Activated CD4-positive, CD25-positive, alpha-beta regulatory T cell treated with anti-CD3 and anti-CD28 coated beads, Interleukin-2, amount 50 U/mL, for 24 hours (primary cell): ENCODE measurements around the gene HTR4.

ENCODE experiments used
- ATAC-seq, 2 donors: fragments of 150-1000 bp; cut with Tn5 transposase; one replicate each; pipeline ENCODE4 v1.10.0; 2021; ENCODE audit warnings: mild to moderate bottlenecking in 1 of 2, moderate library complexity in 1 of 2

HTR4 gene

DNA sequence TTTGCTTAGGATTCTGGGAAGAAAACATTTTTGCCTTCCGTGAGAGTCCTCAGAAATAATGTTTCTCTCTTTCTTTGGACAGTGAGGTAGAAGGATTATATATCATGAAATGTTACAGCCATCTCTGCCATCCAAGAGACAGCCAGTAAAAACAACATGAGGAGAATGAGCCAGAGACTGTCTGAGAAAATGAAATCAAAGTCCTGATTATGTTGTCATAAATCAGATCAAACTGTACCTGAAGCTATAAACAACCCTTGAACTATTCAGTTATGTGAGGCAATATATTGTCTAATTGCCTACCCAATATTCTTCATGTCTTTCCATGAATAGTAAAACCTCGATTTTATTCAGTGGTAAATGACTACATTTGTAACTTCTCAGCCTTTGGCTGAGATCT, 9.2 kb upstream of the HTR4 start:
- no peak for ATAC-seq

DNA sequence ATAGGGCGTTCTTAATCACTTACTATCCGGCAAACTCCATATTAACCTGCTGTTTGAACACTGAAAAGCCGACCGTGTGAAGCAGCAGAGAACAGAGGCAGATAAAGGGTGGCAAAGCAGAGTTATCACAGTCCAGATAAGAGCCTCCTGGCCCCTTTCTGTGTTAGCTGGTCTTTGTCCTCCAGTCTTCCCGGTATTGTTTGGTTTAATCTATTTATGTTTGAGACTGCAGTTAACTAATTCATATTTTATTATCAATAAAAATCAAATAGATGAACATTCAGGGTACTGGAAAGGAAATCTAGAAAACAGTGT, 6.0 kb upstream of the HTR4 start:
- no peak for ATAC-seq

DNA sequence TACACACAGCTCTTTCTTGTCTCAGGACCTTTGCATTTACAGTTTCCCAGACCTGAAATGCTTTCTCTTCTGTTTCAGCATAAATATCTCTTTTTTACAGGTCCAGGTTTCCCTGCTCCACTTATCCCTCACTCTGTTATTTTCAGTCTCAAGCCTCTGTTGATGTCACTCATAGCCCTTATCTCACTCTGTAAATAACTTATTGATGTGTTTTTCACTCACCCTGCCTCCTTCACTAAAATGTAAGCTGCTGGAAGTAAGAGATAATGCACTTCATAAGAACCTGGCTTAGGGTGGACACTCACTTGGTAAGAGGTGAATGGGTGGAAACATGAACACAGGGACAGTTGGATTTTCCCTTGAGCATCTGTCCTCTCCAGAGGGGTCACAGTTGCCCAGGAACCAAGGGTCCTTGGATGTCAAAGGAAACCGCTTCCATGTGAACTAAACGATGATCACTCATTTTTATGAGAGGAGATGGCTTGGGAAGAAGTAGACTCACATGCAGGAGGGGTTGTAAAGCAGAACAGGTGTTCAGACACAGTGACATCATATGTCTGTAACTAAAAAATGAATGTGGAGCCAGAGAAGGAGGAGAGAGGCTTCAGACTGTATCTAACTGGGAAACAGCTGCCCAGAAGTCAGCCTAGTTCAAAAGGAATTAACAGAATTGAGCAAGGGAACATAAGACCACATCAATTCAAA, 5.5 kb upstream of the HTR4 start:
- no peak for ATAC-seq

DNA sequence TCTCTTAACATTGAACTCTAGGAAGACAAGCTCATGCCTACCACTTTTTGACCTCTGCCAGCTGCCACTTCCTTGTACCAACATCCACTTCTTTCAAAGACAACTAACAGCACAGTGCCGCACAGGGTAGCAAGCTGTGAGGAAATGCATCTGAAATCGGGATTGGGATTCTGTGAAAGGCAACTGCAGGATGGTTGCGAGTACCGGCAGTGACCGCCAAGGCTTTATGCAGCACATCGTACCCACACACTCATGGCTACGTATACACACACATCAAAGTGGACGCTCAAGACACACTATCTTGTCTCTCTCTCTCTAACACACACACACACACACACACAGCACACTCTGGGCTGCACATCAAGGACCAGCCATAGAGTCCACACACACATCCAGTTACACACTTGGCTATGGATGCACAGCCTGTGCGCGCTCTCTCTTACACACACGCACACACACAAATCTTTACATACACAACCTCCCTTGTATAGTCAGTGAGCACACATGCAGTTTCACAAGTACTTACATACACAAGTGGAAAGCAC, 964 bp downstream of the HTR4 start:
- no peak for ATAC-seq

DNA sequence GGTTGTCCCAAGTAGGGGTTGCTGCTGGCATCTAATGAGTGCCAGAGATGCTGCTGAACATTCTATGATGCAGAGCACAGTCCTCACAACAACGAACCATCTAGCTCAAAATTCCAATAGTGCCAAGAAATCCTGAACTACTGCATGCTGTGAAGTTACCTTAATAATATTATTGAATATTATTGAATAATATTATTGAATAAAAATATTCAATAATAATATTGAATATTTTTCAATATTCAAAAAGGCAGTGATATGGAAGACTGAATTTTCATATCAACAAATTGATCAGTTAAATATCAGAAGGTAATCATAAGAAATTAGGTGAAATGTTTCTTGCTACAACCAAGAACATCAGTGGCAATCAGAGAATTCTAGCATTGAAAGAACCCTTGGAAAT, 2.8 kb downstream of the HTR4 start:
- no peak for ATAC-seq

DNA sequence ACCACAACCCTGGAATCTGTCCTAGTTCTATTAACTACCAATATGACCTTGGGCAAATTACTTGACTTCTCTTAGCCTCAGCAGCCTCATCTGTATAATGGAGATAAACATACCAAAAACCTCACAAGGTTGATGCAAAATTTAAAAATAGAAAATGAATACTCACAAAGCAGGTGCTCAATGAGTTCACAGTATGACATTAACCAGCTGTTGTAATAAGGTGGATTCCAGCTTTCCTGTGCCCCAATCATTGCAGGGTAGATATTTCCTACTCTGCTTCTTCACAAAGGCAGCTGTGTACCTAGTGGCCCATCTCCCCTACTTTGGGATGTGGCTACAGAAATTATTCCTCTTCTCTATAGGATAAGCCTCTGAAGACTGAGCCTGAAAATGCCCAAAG, 8.8 kb downstream of the HTR4 start:
- ATAC-seq, result no peak

DNA sequence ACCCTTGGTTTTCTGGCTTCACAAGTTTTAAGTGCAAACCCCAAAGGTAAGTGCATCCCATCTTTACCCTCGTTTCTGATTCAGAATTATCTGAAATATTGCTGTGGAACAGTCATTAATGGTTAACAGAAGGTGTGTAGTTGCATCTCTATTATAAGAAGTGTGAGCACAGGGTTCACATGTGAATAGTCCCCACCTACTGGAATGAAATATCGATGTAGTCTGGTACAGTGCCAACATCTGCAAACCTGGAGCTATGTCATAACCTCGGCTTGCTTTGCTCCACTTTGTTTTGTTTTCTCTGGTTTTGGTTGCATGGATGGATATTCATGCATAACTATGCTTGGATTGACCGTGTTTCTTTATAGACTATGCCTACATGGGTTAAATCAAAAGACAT, 12.6 kb downstream of the HTR4 start:
- no peak for ATAC-seq

DNA sequence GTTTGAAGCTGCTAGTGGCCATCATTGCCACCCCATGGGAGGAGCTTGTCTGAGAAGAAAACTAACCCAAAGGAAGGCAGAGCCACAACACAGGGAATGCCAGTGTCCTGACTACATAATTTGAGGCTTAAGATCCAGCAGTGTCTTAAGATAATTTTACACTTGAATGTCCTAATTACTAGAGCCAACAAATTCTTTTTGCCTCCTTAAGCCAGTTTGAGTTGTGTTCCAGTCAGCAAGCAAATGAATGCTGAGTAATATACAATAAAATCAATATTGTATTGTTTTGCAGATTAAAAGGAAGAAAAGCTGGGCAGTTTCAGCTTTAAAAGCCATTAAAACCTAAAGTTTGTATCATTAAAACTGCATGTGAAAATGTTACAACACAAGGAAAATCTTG, 13.9 kb downstream of the HTR4 start:
- no peak for ATAC-seq

DNA sequence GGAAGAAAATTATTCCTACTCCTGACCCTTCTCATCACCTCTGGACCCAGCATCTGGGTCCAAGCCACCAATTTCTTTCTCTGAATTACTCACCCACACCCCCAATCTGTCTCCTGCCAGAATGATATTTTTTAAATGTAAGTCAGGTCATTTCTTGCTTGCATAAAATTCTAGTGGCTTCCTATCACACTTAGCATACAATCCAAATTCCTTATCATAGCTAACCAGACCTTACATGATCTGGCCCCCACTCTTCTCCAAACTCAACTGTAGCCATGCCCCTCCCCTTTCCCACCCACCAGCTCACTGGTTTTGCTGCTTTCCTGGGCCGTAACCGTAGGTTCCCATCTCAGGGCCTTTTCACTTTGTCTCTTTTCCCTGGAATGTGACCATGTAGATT, 15.2 kb downstream of the HTR4 start:
- ATAC-seq, result no peak

DNA sequence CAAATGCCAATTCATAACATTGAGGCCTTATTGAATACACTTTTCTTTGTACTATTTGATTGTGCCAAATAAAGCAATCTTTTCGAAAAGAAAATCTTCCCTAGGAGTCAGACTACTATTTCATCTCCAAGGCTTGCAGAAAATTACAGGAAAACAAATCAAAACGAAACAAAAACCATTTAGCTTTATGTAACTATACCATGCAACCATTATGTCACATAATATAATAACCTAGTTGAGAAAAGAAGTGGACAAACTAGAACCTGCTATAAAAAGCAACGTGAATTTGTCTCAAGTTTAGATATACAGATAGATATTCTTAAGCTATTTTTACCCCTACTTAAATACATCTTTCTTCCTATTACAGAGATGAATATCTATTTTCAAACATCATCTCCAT, 18.0 kb downstream of the HTR4 start:
- ATAC-seq, result no peak

DNA sequence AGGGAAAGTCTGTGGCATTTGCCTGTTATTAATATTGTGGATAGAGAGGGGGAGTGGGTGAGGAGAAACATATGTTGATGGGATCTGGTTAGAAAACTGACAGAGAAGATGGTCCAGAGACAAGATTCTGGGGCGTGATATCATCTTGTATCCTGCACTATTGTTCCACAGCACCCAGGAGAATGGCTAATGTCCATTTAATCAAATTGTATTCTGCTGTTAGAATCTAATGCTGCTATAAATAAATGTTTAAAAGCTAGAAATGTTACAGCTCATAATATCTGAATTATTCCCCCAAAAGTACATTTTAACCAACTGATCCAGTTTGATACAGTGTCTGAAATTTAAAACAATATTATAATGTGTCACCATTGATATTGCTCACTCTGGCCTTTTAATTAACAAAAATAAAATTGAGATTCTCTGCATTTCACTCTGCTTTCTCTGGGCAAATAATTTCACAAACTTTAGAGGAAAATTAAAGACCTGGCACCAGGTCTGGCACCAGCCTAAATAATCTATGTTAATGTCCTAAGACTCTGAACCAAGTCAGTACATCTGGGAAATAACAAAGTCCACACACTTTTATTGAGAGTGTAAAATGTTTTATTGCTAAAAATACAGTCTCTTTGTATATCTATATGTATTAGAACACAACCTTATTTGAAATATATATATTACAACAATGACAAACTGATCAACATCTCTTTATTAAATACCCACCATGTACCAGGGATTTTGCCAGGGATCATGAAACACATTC, 18.8 kb downstream of the HTR4 start:
- ATAC-seq, result no peak

DNA sequence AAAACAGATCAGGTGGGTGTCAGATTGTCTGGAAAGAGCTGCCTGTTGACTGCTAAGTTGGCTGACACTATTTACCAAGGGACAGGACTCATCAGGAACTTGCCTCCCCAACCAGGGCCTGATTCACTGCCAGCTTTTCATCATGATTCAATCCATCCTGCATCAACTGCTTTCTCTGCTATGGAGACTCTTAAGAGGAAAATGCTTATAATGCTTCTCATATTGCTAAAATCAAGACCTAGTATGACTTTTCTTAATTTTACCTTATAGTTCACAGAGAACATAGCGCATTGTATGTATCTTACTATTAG, 21.3 kb downstream of the HTR4 start:
- ATAC-seq, result no peak

DNA sequence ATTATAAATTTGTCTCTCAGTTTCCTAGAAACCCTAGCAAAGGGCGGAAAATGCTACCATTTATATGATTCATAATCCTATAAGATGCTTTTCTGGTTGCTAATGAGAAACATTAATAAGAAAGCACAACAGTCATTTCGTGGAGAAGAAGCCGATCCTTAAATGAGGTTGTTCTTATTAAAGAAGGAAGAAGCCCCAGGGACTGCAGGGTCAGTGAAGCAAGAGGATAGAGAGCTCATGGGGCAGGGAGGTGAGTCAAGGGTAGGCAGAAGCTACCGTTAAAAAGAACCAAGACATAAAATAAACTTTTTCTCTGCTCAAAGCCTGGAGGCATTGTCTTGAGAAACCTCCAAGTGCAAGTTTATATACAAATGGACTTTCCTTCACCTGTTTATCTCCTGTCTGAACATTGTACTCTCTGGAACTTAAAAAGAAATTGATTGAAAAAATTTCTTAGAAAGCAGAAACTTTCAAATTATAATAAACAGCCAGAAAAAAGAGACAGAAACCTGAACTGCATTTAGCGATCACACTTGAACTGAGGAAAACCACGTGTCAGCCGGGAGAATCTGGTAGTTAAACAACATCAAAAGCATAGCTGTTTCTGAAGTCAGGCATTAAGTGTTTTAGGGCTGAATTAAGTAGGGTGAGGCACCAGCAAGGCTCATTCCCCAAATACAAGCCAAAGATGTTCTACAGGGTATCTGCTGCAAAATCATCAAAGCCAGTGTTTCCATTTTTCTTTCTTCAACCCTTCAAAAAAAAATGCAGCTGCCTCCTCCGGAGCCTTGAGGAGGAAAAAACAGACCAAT, 21.9 kb downstream of the HTR4 start:
- ATAC-seq, result no peak

DNA sequence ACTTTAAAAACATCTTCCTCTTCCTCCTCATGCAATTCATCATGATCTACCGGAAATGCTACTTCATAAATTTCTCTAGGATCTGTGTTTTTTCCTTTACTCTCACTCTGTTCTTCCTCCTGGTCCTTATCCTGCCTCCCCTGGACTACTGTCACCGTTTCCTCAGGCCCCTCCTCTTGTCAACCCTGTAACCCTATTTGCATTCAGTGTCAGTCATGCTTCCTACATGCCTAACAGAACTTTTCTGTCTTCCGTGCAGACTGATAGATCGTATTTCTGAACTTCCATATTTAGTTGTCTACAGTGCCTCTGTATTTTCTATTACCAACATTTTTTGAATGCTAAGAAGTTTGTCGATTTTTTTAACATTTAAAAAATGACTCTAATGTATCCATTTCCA, 27.3 kb downstream of the HTR4 start:
- no peak for ATAC-seq

DNA sequence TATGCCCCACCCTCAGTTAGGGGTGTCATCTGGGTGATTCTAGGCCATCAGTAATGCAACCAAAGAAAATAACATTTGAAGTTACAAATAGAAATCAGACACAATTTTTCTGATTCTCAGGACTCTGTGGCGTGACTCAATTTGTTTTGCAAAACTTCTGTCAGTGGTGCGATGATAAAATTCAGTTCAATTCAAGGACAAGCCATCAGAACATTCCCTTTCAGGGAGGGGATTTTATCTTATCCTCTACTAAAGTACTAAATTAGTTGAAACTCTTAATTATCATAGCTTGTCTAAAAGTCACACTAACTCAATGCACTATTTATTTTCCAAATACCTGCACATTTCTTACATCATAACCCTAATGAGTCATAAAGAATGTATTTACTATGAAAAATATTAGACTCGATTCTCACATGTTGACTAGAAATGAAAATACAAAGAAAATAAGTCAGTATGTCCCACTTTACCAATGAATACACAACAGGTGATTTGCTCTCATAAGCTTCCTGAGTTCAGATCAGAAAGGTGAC, 28.2 kb downstream of the HTR4 start:
- ATAC-seq, result no peak

DNA sequence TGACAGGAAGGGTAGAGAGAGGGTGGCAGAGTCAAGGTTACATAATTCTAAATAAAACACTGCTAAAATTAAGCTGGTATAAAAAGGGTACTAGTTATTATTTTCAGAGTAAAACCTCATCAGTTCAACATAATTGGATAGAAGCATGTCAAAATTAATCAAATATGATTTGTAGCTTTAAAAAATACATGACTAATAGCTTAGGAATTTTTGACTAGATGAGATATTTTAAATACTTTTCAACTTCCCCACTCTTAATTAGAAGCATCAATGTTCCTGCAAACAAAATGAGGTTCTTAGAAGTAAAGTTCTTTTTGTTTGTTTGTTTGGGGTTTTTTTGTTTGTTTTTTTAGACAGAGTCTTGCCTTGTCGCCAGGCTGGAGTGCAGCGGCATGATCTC, 29.1 kb downstream of the HTR4 start:
- no peak for ATAC-seq

DNA sequence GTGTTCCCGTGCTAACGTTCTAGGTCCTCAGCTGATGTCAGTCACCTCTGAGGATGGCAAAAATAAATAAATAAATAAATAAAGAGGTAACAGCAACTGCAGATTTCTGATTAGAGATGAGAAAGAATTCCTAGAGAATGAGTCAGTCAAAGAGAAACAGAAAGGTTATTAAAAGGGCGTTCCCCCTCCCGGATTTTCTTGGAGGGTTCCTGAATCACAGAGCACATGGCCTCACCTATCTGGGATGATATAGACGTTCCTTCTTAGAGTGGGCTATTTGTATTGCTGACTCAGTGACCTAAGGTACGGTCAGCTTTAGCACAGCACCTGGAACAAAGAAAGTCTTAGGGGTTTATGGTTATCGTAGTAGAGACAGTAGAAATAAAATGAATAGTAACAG, 30.6 kb downstream of the HTR4 start:
- ATAC-seq, result no peak

DNA sequence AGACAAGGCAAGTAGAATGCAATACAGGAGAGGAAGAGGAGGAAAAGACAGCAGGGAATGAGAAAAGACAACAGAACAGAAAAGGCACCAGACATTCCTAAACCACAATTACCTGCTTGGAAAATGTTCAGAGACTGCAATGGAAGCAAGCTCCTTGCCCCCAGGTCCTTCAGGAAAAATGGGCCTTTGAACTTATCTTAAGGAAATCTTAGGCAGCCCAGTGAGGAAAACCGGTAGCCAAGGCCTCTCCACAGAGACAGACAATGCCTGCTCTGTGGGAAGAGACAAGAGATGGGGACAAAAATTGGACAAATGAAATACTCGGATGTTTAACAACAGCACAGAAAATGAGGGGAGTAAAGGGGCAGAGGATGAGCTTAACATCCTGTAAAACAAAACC, 31.2 kb downstream of the HTR4 start:
- no peak for ATAC-seq

DNA sequence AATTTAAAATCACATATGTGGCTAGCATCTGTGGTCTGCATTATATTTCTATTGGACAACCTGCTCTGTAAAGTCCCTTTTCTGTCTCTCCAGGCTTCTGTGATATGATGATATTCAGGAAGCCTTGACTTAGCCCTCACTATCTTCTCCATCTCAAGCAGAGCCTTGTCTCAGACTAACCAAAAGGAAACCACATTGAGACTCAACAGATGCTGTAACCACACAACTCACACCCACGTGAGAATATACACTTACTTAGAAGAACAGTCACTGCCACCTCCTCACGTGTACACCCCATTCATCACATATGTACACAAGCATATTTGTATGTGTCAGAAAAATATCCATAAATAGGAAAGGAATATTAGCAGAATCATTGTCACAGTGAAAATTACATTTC, 33.6 kb downstream of the HTR4 start:
- peak; percentile 9 to 66 for ATAC-seq

DNA sequence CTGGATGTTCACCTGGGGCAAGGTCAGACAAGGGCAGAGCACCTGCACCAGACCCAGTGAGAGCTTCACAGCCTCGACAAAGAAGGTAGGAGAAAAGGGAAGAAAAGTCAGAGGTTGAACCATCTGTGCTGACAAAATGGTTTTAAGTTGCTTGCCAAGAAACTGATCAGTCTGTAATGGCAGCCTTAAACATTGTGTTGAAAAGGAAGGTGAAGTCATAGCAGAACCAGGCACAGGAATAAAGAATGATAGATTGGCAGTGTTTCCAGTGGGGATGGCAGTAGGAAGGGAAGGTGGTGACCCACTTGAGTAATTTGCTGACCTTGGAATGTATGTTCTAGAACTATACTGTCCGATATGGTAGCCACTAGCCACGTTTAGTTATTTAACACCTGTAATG, 34.2 kb downstream of the HTR4 start:
- ATAC-seq, result no peak

DNA sequence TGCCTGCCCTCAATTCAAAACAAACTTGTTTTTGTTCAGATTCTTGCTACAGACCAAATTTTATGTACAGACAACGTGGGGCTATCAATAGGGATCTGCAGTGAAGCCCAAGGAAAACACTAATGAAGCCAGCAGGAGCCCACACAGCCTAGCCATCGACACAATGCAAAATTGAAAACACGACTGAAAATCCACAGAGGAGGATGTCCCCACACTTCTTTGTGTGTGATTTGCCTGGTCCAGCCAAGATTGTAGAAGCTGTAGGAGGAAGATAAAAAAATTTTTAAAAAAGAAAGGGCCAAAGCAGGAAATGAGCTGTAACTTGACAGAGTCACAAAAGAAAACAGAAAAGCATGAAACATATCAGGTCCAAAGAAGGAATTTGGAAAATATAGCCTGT, 34.8 kb downstream of the HTR4 start:
- ATAC-seq, result no peak

DNA sequence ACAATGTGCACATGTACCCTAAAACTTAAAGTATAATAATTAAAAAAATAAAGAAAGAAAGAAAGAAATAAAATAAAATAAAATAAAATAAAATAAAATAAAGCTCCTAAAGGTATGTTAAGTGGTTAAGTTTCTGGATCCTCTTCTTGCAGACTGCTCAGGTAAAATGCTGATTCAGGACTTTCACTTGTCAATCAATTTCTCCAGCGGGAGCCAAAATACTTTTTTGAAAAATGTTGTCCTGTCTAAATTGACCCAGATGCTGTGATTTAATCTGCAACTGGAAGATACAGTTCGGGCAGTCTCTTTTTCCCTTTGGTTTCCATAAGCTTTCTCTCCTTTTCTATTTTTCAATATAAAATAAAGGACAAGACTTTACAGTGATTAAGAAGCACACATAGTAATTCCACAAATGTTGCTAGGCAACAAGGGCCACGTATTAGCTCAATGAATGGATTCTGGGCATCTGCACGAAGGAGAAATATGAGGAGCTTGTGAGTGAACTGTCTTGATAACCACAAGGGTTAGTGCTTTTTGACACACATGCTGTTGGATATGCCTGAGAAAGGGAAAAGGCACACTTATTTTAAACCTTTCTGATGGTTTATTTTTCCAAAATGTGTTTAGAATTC, 38.6 kb downstream of the HTR4 start:
- no peak for ATAC-seq

DNA sequence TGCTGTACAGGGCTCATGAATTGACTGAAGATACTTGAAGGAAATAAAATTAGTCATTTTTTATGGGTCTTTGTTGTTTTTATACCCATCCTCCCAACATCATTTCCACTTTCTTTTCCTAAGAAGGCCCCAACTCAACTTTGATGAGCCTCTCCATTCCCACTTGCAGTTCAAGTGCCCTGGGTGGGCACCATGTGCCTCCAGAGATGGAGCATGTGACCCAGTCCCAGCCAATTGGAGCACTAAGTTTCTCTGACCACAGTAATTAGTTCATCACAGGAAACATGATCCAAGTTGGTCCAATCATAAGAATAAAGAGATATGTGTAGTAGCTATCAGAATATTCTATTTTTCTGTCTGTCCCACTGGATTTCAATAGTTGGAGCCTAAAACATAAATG, 46.9 kb downstream of the HTR4 start:
- ATAC-seq, result no peak
